Activated CD4-positive, alpha-beta T cell treated with anti-CD3 and anti-CD28 coated beads, Interleukin-2, amount 50 U/mL, for 48 hours (primary cell): ENCODE data around the gene RPL29.
A peak's percentile ranks its signal among the peaks of the same experiment; 100 is the strongest.
"Not testable (repeated sequence)": the region's sequence is repeated elsewhere in the genome, so short reads cannot be mapped to it uniquely, and the experiment has no call there.

Experiments used
- DNase-seq, 2 experiments: peaks; one replicate each; pipeline ENCODE4 v3.0.0-alpha.2; 2020

RPL29 gene

GRCh38 chr3:52004906-52005395 is 9.3 kb upstream of the RPL29 start:
- DNase-seq: no peak

- DNase-seq: no peak
Observed at GRCh38 chr3:52004163-52004787, 8.6 kb upstream of the RPL29 start.

- no peak for DNase-seq
Observed at GRCh38 chr3:52002748-52003147, 7.1 kb upstream of the RPL29 start.

- DNase-seq: peak; percentile 85 to 87
Observed at GRCh38 chr3:52001443-52001974, 5.8 kb upstream of the RPL29 start.

GRCh38 chr3:51999846-52000245 is 4.2 kb upstream of the RPL29 start:
- no peak for DNase-seq

- DNase-seq: no peak
Observed at GRCh38 chr3:51998774-51999173, 3.1 kb upstream of the RPL29 start.

GRCh38 chr3:51997935-51998596 is 2.4 kb upstream of the RPL29 start:
- DNase-seq: no peak

GRCh38 chr3:51997172-51997571 is 1.5 kb upstream of the RPL29 start:
- no peak for DNase-seq

GRCh38 chr3:51994530-51994929 is 1.2 kb downstream of the RPL29 start:
- no peak for DNase-seq

GRCh38 chr3:51993657-51994056 is 2.0 kb downstream of the RPL29 start:
- not testable (repeated sequence) for DNase-seq

- no peak for DNase-seq
Observed at GRCh38 chr3:51992017-51992682, 3.5 kb downstream of the RPL29 start.

- not testable (repeated sequence) for DNase-seq
Observed at GRCh38 chr3:51990501-51990971, 5.2 kb downstream of the RPL29 start.

GRCh38 chr3:51988286-51989146 is 7.2 kb downstream of the RPL29 start:
- DNase-seq: no peak

- no peak for DNase-seq
Observed at GRCh38 chr3:51987568-51987967, 8.1 kb downstream of the RPL29 start.

- no peak for DNase-seq
Observed at GRCh38 chr3:51986010-51986947, 9.4 kb downstream of the RPL29 start.

GRCh38 chr3:51985063-51985462 is 10.6 kb downstream of the RPL29 start:
- DNase-seq: no peak

GRCh38 chr3:51984269-51984647 is 11.4 kb downstream of the RPL29 start:
- DNase-seq: no peak

GRCh38 chr3:51983578-51984268 is 12.0 kb downstream of the RPL29 start:
- DNase-seq: no peak

GRCh38 chr3:51982838-51983577 is 12.7 kb downstream of the RPL29 start, which contains the start of gene ACY1:
Gene ACY1, plus strand, starts transcription at chr3:51983535. Its CDS starts 530 bp downstream, at chr3:51984065.
- DNase-seq: peak; percentile 83 to 86

- DNase-seq: peak; percentile 50 to 59
Observed at GRCh38 chr3:51982352-51982837, 13.3 kb downstream of the RPL29 start.
